NCI-H2227 treated with DMSO at 0.1 percent for 48 hours (cell line): ENCODE data around the gene PGBD5.
"Not testable (repeated sequence)": the region's sequence is repeated elsewhere in the genome, so short reads cannot be mapped to it uniquely, and the experiment has no call there.

Experiments used
- DNase-seq: peaks from one replicate; lab custom pipeline; 2025; lab: John Stamatoyannopoulos, UW

PGBD5 gene

GRCh38 chr1:230426246-230427093 lies at the start of gene PGBD5:
TSS of gene PGBD5 (minus strand) at chr1:230426332. CDS start at chr1:230425928, 404 bp downstream.
- DNase-seq, result peak; percentile 77

DNA sequence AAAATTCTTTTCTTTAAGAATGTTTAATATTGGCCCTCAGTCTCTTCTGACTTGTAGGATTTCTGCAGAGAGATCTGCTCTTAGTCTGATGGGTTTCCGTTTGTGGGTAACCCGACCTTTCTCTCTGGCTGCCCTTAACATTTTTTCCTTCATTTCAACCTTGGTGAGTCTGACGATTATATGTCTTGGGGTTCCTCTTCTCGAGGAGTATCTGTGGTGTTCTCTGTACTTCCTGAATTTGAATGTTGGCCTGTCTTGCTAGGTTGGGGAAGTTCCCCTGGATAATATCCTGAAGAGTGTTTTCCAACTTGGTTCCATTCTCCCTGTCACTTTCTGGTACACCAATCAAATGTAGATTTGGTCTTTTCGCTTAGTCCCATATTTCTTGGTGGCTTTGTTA lies 48.8 kb upstream of the PGBD5 start:
- not testable (repeated sequence) for DNase-seq

GRCh38 chr1:230470750-230471149 lies 44.6 kb upstream of the PGBD5 start:
- not testable (repeated sequence) for DNase-seq

DNA sequence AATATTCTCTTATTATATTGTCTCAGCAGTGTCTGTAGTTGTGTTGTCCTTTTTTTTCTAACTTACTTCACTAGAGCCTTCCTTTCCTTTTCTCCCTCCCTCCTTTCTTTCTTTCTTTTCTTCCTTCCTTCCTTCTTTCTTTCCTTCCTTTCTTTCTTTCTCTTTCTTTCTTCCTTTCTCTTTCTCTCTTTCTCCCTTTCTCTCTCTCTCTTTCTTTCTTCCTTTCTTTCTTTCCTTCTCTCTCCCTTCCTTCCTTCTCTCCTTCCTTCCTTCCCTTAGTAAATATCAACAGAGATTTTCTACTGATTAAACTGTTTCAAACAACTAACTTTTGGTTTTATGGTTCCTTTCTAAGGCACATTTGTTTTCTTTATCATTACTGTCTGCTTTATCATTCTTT lies 43.1 kb upstream of the PGBD5 start:
- no peak for DNase-seq

DNA sequence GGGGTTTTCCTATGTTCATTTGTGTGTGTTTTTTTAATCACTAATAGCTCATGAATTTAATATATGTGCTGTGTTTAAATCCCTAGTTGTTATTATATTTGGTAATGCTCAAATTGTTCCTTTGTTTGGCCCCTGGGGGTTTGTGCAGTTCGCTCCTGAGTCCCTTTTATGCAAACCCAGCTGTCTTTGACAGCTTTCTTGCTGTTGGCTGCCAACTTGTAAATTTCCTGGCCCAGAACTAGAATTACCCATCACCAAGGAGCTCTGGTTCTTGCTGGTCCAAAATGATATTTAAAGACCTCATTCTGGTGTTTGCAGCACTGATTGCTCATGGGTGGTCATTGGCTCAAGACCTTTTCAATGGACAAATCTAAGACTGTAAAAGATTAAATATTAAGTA lies 39.6 kb upstream of the PGBD5 start:
- no peak for DNase-seq

DNA sequence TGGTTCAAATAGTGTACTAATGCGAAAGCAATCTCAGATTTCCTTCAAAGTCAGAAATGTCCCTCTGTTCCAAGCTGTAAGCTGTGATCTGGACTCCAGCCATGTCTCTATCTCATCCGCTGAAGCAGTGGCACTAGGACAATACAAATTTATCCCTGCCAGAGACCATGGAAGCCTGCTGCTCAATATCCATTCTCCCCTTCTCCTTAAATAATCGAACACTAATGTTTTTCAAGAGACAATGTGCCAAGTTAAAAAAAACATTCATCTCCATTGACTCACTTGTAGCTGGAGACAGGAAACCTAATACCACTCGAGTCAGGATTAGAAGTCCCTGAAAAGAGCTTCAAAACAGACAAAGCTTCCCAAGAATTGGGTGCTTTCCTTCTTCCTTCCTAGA lies 38.5 kb upstream of the PGBD5 start:
- DNase-seq, result no peak

DNA sequence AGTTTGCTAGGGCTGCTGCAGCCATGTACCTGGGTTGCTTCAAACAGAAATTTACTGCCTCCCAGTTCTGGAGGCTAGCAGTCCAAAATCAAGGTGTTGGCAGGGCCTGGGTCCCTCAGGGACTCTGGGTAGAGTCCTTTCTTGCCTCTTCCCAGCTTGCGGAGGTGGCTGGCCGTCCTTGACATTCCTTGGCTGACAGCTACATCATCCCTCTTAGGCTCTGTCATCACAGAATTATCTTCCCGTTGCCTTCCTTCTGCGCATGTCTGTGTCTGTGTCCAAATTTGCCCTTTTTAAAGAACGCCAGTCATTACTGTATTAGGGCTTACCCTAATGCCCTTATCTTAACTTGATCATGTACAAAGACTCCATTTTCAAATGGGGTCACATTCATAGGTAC lies 37.6 kb upstream of the PGBD5 start:
- no peak for DNase-seq

GRCh38 chr1:230463326-230463725 lies 37.2 kb upstream of the PGBD5 start:
- DNase-seq, result no peak

GRCh38 chr1:230459465-230459864 lies 33.3 kb upstream of the PGBD5 start:
- peak; percentile 8 for DNase-seq

GRCh38 chr1:230458509-230458908 lies 32.4 kb upstream of the PGBD5 start:
- DNase-seq, result no peak

- no peak for DNase-seq
These were observed 30.3 kb upstream of the PGBD5 start for GRCh38 chr1:230456478-230456877.

DNA sequence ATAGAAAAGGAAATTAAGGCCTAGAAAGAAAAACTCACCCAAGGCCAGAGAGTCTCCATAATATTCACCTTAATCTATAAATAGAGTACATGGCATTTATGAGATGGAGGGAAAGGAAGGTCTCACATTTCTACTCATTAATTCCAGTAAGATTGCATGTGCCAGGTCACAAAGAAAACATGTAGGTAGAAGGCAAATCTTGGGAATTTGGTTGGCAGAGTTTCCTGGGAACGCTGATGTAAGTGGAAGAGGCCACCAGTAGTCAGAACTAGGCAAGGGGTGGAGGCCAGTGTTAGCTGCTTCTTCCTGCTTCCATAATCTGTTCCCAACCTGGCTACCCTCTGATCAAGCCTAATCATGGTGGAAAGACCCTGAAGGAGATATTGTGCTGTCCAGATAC lies 29.2 kb upstream of the PGBD5 start:
- no peak for DNase-seq

- no peak for DNase-seq
These were observed 27.2 kb upstream of the PGBD5 start for GRCh38 chr1:230453377-230453776.

DNA sequence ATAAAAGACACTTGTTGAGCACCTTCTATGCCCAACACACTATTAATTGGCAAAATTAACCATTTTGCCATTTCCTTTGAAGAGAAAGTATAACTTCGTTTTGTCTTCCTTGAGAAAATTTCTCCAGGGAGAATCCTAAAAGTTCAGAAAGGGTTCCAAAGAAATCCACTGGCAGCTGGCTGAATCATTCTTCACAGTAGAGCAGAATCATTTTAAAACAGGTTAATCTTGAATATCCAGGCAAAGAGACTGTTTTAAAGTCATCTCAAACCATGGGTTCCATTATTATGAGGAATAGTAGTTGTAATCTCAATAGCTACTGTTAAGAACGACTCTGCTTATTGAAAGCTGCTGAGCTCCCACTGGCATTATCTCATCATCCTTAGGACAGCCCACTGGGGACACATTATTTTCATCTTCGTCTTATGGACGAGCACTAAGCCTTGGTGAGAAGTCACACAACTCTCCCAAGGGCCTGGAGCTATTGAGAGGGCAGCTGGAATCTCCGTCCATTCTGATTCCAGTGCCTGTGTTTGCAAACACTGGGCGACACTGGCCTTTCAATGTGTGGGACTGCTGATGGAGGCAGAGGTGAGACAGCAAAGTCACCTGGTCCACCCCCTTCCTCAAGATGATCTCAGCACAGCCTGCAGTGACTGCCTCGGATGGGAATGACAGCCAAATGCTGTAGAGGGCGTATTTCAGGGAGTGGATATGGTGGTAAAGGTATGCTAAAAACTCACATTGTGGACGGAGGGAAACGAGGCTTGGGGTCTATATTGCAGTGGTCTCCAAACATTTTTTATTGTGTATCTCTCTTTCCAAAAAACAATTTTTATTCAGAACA lies 15.3 kb upstream of the PGBD5 start:
- peak; percentile 14 for DNase-seq

- no peak for DNase-seq
These were observed 9.0 kb upstream of the PGBD5 start for GRCh38 chr1:230435108-230435507.

DNA sequence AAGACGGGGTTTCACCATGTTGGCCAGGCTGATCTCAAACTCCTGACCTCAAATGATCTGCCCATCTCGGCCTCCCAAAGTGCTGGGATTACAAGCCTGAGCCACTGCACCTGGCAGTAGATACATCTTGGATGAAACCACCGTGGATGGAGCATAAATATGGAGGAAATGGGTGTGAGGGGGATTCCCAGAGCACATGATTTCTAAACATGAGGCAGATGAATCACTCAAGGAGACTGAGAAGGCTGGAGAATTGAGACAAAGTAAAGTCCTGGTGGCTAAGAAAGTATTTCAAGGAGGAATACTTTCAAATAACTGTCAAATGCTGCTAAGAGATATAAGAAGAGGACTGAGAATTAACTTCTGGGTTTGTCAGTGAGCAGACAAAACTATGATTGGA lies 5.4 kb upstream of the PGBD5 start:
- DNase-seq, result no peak

- DNase-seq, result no peak
These were observed 4.4 kb upstream of the PGBD5 start for GRCh38 chr1:230430499-230430898.

DNA sequence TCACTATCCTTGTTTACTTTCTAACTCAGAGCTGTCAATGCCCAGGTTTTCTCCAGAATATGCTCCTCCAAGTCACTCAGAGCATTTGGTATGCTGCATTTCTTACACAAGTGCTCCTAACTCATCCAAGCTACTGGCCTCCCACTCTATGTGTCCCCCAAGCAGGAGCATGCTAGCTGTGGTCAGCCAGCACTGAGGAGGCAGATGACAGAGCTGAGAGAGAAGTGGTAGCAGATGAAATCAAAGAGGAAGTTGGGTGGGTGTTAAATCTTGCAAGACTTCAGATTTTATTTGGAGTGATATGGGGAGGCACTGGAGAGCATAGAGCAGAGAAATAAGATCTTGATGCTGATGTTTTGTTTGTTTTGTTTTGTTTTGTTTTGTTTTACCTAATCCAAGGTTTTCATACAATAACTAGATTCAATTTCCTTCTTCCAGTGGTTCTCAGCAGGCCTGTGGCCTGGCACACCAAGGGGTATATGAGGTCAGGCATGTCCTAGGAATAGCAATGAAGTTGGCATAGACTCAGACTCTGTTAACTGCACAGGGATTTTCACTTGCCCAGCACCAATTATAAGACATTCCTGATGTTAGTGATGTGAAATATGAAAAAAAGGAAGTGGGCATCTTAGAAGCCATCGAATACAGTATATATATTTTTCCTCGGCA lies 3.1 kb upstream of the PGBD5 start:
- DNase-seq, result no peak

- peak; percentile 49 for DNase-seq
These were observed 1.8 kb upstream of the PGBD5 start for GRCh38 chr1:230427981-230428380.

- no peak for DNase-seq
These were observed 1.2 kb upstream of the PGBD5 start for GRCh38 chr1:230427094-230427876.

DNA sequence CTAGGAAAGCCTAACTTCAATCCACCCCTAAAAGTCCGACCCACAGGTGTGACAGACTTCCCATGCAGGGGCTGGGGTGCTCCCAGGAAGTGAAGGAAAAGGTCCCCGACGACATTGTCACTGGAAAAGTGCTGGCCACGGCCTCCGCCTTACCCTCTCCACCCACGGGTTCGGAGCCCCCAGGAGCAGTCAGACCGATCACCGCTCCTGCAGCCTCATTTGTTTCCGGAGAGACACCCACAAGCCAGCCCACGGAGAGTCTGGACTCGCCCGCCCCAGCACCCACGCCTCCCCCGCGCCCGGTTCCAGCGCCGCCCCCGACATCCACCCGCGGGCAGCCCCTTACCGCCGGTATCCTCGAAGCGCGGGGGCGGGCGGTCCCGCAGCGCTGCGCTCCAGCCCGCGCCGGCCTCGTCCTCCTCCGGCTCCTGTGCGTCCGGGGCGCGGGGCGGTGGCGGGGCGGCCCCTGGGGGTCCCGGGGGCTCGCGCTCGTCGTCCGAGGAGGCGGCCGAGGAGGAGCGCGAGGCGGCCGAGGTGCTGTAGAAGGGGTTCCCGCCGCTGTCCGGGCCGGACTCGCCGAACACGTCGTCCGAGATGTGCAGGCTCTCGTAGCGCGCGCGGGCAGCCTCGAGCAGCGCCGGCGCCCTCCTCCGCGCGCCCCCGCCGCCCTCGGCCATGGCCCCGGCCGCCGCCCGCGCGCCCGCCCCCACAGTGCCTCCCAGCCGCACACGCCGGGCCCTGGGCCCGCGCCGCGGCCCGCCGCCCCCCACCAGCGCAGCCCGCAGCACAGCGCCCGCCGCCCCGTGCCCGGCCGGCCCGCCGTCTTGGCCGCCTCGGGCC lies 660 bp downstream of the PGBD5 start:
- DNase-seq, result no peak
